HG02885 (cell line): Measurements from ENCODE around the gene OSBPL1A.

Experiments
- ATAC-seq: cut with Tn5 transposase; IDR thresholded peaks from one replicate; pipeline ENCODE4 v1.9.1; 2021; ENCODE audit warnings: mild to moderate bottlenecking; ENCODE audit not compliant: unreplicated experiment, poor library complexity

Gene OSBPL1A

GRCh38 chr18:24142376-24142775 lies 255.2 kb downstream of the OSBPL1A start:
- no peak for ATAC-seq

GRCh38 chr18:24140697-24141096 lies 256.9 kb downstream of the OSBPL1A start:
- ATAC-seq, result no peak

GRCh38 chr18:24138789-24139616 lies 258.6 kb downstream of the OSBPL1A start, which contains the start of gene CABYR:
CABYR (plus strand) TSS chr18:24139062; CDS start chr18:24143115, 4,053 bp downstream.
- ATAC-seq, result peak; percentile 93

GRCh38 chr18:24138409-24138788 lies 259.2 kb downstream of the OSBPL1A start:
- ATAC-seq, result no peak

GRCh38 chr18:24136967-24137373 lies 260.7 kb downstream of the OSBPL1A start:
- ATAC-seq, result no peak

- no peak for ATAC-seq
These were observed 267.1 kb downstream of the OSBPL1A start for GRCh38 chr18:24130494-24130893.

- ATAC-seq, result no peak
These were observed 268.9 kb downstream of the OSBPL1A start for GRCh38 chr18:24128700-24129099.

GRCh38 chr18:24127735-24128134 lies 269.9 kb downstream of the OSBPL1A start:
- ATAC-seq, result no peak

- ATAC-seq, result no peak
These were observed 271.3 kb downstream of the OSBPL1A start for GRCh38 chr18:24126155-24126961.

- no peak for ATAC-seq
These were observed 276.0 kb downstream of the OSBPL1A start for GRCh38 chr18:24121625-24122024.

- no peak for ATAC-seq
These were observed 276.9 kb downstream of the OSBPL1A start for GRCh38 chr18:24120676-24121075.

- ATAC-seq, result peak; percentile 90
These were observed 278.7 kb downstream of the OSBPL1A start for GRCh38 chr18:24118750-24119577.

GRCh38 chr18:24115628-24116027 lies 282.0 kb downstream of the OSBPL1A start:
- no peak for ATAC-seq

GRCh38 chr18:24114924-24115549 lies 282.6 kb downstream of the OSBPL1A start:
- ATAC-seq, result no peak

GRCh38 chr18:24112874-24113615 lies 284.6 kb downstream of the OSBPL1A start:
- no peak for ATAC-seq

GRCh38 chr18:24112464-24112863 lies 285.2 kb downstream of the OSBPL1A start:
- no peak for ATAC-seq
